Vagina (tissue), 2 donors: Measurements from ENCODE around the gene CDC42SE1.

ENCODE experiments used
- CTCF ChIP-seq, 3 experiments: fragments of 450-650 bp in 2 of 3; fragments of 200-600 bp in 1 of 3; sonication (generic) in 1 of 3; IDR thresholded peaks; one replicate each; pipeline ENCODE4 v1.5.1; 2017 to 2019; ENCODE audit warnings: antibody characterized with exemption in 3 of 3, mild to moderate bottlenecking in 2 of 3, moderate library complexity in 2 of 3
- POLR2A ChIP-seq, 2 donors: fragments of 450-650 bp; IDR thresholded peaks; one replicate each; pipeline ENCODE4 v1.6.1; 2017; ENCODE audit warnings: antibody characterized with exemption in 2 of 2, mild to moderate bottlenecking in 2 of 2, moderate library complexity in 2 of 2
- POLR2AphosphoS5 ChIP-seq, 2 donors: sonication (generic); formaldehyde crosslinking; IDR thresholded peaks; one replicate each; pipeline ENCODE4 v1.9.0; 2017; ENCODE audit warnings: antibody characterized with exemption in 2 of 2, mild to moderate bottlenecking in 2 of 2, low read depth in 1 of 2; ENCODE audit not compliant: insufficient read depth in 1 of 2

GRCh38 chr1:151061704-151062103, 2.3 kb upstream of the CDC42SE1 start:
- TF ChIP-seq POLR2A (IDR thresholded peaks at IDR 0.05) (no peak), CTCF (IDR thresholded peaks at IDR 0.05) (no peak), POLR2AphosphoS5 (IDR thresholded peaks at IDR 0.05; ENCODE audit: insufficient read depth in 1 of 2, low read depth in 1 of 2) (no peak)
